Activated CD8-positive, alpha-beta memory T cell treated with anti-CD3 and anti-CD28 coated beads, Interleukin-2, amount 50 U/mL, for 24 hours (primary cell): ENCODE measurements around the gene ATL3.
"Not testable (repeated sequence)": the region's sequence is repeated elsewhere in the genome, so short reads cannot be mapped to it uniquely, and the experiment has no call there.

ENCODE experiments used
- DNase-seq: peaks from one replicate; pipeline ENCODE4 v3.0.0-alpha.2; 2020; ENCODE audit errors: extremely low read depth

ATL3 gene

GRCh38 chr11:63671322-63672155 is at the start of gene ATL3:
Gene ATL3 (minus strand): TSS chr11:63671376. CDS start chr11:63671335, 41 bp downstream.
- DNase-seq: peak; percentile 94

GRCh38 chr11:63720611-63721010 is 49.4 kb upstream of the ATL3 start:
- no peak for DNase-seq

- DNase-seq: no peak
These were observed 48.8 kb upstream of the ATL3 start for GRCh38 chr11:63719987-63720386.

- no peak for DNase-seq
These were observed 47.8 kb upstream of the ATL3 start for GRCh38 chr11:63719001-63719400.

- DNase-seq: no peak
These were observed 44.9 kb upstream of the ATL3 start for GRCh38 chr11:63716046-63716445.

- no peak for DNase-seq
These were observed 42.6 kb upstream of the ATL3 start for GRCh38 chr11:63713766-63714165.

GRCh38 chr11:63711838-63712237 is 40.7 kb upstream of the ATL3 start:
- no peak for DNase-seq

GRCh38 chr11:63710476-63711217 is 39.5 kb upstream of the ATL3 start:
- no peak for DNase-seq

GRCh38 chr11:63709336-63709884 is 38.2 kb upstream of the ATL3 start:
- DNase-seq: no peak

- no peak for DNase-seq
These were observed 37.6 kb upstream of the ATL3 start for GRCh38 chr11:63708764-63709163.

- DNase-seq: no peak
These were observed 34.4 kb upstream of the ATL3 start for GRCh38 chr11:63705526-63705925.

- DNase-seq: no peak
These were observed 28.7 kb upstream of the ATL3 start for GRCh38 chr11:63699896-63700295.

GRCh38 chr11:63698976-63699733 is 28.0 kb upstream of the ATL3 start:
- DNase-seq: no peak

GRCh38 chr11:63694596-63694995 is 23.4 kb upstream of the ATL3 start:
- no peak for DNase-seq

- no peak for DNase-seq
These were observed 16.7 kb upstream of the ATL3 start for GRCh38 chr11:63687845-63688244.

GRCh38 chr11:63686926-63687325 is 15.8 kb upstream of the ATL3 start:
- no peak for DNase-seq

- not testable (repeated sequence) for DNase-seq
These were observed 14.1 kb upstream of the ATL3 start for GRCh38 chr11:63685158-63685721.

GRCh38 chr11:63683133-63683991 is 12.2 kb upstream of the ATL3 start:
- no peak for DNase-seq

GRCh38 chr11:63682066-63683021 is 11.2 kb upstream of the ATL3 start:
- no peak for DNase-seq
